ENCODE measurements around the gene ASIP. TPM values are rescaled to one million over a fixed set of nuclear protein-coding genes. Genes with fewer than 3 reads are reported as not detected.
A peak's percentile ranks its signal among the peaks of the same experiment; 100 is the strongest.
"Not testable (repeated sequence)": the region's sequence is repeated elsewhere in the genome, so short reads cannot be mapped to it uniquely, and the experiment has no call there.

ASIP gene
- total RNA-seq, 1 donor from 2014 or later: not detected

DNA sequence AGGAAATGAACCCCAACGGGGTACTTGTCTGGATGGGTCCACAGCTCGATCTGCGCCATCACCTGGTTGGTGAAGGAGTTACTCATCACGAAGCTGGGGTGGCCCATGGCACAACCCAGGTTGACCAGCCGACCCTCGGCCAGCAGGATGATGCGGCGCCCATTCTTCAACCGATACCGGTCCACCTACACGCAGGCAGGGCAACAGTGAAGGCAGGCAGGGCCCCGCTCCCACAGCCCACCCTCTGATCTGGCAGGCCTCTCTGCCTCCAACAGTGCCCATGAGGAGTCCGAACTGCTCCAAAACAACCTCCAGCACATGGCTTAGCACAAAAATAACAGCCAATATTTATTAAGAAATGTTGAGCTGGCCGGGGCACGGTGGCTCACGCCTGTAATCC is 44.2 kb downstream of the ASIP start:
- DNase-seq (ENCODE audit: low read depth, low spot score): no peak

GRCh38 chr20:34287500-34287899 is 46.3 kb downstream of the ASIP start:
- not testable (repeated sequence) for DNase-seq (ENCODE audit: low read depth, low spot score)

DNA sequence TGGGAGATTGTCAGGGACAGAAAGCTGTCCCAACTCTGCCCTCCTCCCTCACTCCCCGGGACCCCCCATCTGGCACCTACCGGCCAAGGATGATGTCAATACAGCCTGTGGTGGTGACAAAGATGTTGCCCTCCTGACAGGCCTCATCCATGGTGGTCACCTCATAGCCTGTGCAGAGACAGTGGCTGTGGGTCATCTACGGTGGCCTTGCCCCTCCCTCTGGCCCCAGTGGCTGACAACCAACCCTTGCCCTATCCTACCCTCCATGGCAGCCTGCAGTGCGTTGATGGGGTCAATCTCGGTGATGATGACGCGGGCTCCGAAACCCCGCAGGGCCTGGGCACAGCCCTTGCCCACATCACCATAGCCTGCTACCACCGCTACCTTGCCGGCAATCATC is 49.2 kb downstream of the ASIP start:
- DNase-seq (ENCODE audit: low read depth, low spot score): no peak

GRCh38 chr20:34292496-34292895 is 51.3 kb downstream of the ASIP start:
- no peak for DNase-seq (ENCODE audit: low read depth, low spot score)

DNA sequence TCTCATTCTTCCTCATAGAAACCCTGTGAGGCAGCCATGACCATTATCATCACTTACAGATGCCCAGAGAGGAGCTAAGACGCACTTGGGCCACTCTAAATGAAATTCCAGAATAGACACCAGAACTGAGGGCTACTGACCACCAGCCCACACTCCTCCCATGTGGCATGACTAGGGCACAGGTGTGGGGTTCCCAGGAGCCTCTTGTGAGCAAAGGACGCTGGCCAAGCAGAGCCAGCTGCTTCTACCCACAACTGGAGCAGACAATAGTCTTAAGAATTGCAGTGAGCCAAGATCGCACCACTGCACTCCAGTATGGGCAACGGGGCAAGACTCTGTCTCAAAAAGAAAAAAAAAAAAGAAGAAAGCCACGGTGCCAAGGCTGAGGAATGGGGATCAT is 51.9 kb downstream of the ASIP start:
- DNase-seq (ENCODE audit: low read depth, low spot score): no peak

DNA sequence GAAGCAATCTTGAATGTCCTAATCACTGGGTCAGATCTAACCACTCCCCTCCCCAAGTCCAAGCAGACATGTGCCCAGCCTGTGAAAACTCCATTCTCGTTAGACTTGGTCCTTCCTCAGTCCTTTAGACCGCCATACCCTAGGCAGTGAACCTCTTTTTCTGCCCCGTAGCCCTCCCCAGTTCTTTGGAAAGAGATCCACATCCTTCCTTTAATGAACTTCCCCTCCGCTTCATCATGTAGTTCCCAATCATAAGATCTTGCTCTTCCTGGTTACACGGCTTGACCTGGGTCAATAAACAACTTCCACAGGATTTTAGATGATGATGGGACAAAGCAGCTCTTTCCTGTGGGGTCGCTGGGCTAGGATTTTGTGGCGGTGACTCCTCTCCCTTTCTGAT is 52.4 kb downstream of the ASIP start:
- no peak for DNase-seq (ENCODE audit: low read depth, low spot score)

DNA sequence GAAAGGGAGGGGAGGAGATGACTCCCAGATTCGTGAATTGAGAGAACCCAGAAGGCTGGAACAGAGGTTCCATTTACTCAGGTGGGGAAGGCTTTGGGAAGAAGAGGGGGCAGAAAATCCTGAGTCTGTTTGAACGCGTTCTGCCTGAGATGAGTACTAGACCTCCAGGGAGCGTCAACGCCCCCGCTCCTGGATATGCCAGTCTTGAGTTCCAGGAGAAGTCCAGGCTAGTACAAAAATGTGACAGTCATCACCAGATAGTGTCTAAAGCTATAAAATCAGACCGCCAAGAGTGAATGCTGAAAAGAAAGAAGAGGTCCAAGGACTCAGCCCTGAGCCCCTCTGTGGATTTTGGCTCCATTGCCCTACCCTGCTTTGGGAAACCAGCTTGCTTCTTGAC is 53.3 kb downstream of the ASIP start:
- no peak for DNase-seq (ENCODE audit: low read depth, low spot score)

GRCh38 chr20:34295284-34295683 is 54.1 kb downstream of the ASIP start:
- no peak for DNase-seq (ENCODE audit: low read depth, low spot score)

DNA sequence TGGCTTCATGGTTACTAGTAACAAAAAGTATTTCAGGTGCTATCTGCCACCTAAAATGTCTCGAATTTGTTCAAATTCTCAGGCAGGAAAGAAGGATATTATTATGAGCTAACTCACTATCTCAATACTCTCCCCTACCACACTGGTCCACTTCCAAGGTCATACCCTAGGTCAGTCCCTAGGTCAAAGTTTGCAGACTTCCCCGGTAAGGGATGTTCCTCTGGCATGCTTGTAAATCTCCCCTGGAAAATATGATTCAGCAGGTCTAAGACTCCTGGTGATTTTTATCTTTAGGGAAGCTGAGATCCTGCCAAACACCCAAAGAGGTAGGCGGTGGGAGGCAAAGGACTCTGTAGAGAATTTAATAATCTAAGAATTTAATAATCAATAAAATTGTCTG is 55.2 kb downstream of the ASIP start:
- DNase-seq (ENCODE audit: low read depth, low spot score): no peak

DNA sequence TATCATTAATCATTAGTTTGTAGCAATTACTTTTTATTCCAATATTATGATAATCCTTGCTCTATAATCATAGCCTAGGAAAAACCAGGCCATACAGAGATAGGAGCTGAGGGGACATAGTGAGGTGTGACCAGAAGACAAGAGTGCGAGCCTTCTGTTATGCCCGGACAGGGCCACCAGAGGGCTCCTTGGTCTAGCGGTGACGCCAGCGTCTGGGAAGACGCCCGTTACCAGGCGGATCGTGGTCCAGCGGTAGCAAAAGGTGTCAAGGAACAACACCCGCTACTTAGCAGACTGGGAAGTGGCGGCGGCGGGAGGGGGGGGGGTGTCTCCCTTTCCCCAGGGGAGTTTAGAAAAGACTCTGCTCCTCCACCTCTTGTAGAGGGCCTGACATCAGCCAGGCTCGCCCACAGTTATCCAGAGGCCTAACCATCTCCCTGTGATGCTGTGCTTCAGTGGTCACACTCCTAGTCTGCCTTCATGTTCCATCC is 57.1 kb downstream of the ASIP start:
- not testable (repeated sequence) for DNase-seq (ENCODE audit: low read depth, low spot score)

DNA sequence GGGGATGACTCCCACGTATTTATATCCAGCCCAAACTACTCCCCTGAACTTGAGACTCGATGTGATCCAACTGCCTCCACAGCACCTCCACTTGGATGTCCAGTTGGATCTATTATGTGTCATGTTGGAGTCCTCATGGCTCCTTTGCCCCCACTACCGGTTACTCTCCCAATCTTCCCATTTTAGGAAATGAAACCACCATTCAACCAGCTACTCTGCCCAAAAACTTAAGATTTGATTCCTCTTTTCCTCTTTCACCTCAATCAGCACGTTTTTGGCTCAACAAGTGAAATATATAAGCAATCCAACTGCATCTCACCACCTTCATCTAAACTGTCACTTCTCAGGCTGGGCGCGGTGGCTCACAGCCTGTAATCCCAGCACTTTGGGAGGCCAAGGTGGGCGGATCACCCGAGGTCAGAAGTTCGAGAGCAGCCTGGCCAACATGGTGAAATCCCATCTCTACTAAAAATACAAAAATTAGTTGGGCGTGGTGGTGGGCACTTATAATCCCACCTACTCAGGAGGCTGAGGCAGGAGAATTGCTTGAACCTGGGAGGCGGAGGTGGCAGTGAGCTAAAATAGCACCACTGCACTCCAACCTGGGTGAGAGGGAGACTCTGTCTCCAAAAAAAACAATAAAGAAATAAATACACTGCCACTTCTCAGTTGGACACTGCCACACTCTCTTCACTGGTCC is 58.5 kb downstream of the ASIP start:
- DNase-seq (ENCODE audit: low read depth, low spot score): no peak

DNA sequence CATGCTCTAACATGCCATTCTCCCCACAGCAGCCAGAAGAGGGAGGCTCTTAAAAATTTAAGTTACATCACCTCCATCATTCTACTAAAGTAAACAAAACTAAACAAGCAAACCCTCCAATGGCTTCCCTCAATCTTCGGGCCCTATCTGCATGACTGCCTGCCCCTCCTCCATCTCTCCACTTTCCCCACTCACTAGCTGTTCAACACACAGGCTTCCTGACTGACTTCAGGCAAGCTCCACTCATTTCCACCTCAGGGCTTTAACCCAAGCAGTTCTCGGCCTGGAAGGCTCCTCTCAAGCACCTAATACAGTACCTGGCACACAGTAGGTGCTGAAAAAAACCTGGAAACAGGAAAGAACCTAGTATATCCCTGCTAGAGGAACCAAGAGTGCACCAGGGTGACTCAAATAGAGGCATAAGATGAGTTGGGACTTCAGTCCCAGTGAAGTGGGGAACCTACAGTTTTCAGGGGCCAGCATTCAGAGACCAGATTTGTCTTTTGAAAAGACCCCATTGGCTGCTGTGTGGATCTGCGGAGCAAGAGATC is 59.1 kb downstream of the ASIP start:
- DNase-seq (ENCODE audit: low read depth, low spot score): no peak

GRCh38 chr20:34300809-34301586 is 59.8 kb downstream of the ASIP start:
- no peak for DNase-seq (ENCODE audit: low read depth, low spot score)

DNA sequence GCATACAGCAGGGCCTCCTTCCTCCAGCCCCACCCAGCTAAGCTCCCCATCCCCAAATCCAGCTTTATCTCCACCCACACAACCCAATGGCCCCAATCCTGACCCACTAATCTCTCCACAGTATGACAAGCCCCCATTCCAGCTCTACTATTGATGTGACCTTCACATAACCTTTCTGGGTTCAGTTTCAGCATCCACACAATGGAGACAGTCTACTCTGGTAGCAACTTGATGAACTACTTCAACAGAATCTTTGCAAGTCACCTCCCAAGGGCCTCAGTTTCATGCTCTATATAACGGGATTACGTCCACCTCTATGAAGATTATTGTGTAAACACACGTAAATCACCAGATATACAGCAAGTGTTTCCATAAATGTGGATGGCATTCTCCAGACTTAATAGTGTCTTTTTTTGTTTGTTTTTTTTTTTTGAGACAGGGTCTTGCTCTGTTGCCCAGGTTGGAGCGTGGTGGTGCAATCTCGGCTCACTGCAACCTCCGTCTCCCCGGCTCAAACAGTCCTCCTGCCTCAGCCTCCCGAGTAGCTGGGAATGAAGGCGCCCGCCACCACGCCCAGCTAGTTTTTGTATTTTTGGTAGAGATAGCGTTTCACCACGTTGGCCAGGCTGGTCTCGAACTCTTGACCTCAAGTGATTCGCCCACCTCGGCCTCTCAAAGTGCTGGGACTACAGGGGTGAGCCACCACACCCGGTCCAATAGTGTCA is 60.5 kb downstream of the ASIP start:
- no peak for DNase-seq (ENCODE audit: low read depth, low spot score)

DNA sequence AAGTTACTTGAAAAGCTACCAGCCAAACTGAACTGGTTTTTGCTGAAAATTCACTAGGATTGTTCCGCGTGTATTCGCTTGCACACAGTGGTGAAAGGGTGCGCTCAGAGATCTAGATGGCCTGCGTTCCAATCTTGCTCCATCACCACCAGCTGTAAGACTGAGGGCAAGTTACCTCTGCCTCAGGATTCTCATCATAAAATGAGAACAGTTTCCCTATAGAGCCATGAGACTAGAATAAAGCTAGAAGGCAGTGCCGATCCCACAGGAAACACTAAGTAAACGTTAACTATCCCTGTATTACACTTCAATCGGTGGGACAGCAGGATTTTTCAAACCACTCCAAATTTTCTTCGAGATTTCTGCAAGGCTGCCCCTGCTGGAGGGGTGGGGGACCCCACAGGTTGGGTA is 61.1 kb downstream of the ASIP start:
- no peak for DNase-seq (ENCODE audit: low read depth, low spot score)

DNA sequence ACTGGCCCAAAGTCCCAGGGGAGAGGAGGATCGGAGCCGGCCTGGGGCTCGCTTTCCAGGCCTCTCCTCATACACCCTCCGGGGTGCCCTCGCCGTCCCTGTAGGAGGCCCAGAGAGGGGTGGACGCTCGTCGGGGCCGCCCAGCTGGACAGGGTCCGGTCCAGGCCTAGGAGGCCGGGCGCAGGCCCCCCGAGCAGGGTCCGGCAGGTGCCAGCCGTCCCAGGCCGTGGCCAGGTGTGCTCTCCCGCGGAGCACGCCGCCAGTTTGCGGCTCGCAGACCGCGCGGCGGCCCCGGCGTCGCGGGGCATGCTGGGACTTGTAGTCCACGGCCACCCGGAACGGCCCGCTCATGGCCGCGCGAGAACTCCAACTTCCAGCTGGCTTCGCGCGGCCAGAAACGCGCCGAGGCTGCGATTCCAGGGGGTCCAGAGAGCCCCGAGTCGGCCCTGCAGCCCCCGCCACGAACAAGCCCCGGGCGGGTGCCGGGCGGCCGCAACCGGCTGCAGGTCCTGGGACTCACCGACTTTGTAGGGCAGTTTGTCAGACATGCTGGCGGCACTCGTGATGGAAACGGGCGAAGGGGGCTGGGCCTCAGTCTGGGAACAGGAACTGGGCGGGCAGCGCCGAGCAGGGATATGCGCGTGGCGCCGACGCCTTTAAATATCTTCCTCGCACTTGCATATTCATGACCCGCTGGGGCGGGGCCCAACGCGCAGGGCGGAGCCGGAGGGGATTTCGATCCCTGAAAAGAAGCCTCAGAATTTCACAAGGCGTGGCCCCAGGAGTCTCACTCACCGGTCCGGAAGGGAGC is 61.7 kb downstream of the ASIP start, which contains the start of gene AHCY:
Gene AHCY, minus strand, starts transcription at position 633 of the 811 bp plus-strand sequence. Its CDS starts 85 bp downstream, at position 548.
- DNase-seq (ENCODE audit: low read depth, low spot score): peak; percentile 77

DNA sequence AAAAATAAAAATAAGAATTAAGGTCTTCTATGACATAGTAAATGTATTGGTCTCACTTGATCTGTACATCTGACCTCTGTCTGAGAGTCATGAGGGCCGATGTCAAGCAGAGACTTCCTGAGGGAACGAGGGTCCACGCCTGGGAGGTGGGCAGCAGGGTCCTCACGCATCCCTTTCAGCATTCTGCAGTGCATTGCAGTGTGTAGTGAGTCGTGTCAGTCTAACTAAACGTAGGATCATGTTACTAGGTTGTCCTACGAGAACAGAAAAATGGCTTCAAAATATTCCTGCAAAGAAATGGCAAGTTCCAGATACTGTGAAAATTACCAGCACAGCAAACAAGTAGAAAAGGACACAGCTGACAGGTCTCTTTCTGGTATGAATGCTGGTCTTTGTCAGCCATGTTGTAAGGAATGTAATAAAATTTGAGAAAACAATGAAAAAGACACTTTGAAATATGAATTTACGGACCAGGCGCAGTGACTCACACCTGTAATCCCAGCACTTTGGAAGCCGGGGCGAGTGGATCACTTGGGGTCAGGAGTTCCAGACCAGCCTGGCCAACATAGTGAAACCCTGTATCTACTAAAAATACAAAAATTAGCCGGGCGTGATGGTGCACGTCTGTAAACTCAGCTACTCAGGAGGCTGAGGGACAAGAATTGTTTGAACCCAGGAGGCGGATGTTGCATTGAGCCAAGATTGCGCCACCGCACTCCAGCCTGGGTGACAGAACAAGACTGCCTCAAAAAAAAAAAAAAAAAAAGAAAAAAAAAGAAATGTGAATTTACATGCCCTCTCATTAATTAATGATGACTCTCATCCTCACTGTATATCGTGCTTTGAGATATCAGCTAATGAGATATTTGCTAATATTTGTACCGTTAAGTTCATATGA is 64.4 kb downstream of the ASIP start:
- no peak for DNase-seq (ENCODE audit: low read depth, low spot score)

DNA sequence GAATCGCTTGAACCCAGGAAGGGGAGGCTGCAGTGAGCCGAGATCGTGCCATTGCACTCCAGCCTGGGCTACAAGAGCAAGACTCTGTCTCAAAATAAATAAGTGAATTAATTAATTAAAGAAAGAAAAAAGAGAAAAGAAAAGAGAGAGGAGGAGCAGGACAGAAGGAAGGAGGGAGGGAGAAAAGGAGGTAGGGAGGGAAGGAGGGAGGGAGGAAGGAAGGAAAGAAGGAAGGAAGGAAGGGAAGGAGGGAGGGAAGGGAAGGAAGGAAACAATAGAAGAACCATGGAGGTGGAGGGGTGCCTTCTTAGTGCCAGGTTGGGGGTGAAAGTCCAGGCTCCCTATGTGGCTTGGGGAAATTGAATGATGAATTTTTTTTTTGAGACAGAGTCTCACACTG is 68.5 kb downstream of the ASIP start:
- DNase-seq (ENCODE audit: low read depth, low spot score): no peak

DNA sequence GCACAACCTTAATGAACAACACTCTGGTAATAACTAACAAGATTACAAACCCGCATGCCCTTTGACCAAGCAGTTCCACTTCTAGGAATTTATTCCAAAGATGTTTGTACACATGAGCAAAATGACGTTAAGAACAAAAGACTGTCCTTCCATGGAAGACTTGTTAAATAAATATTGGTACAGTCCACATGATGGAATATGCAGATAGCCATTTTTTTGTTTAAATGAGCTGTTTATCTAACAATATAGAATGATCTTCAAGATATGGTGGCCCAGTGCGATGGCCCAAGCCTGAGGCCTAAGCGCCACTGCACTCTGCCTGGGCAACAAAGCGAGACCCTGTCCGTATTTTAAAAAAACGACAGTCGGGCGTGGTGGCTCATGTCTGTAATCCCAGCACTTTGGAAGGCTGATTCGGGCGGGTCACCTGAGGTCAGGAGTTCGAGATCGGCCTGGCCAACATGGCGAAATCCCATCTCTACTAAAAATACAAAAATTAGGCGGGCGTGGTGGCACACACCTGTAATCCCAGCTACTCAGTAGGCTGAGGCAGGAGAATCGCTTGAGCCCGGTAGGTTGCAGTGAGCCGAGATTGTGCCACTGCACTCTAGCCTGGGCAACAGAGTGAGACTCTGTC is 69.4 kb downstream of the ASIP start:
- DNase-seq (ENCODE audit: low read depth, low spot score): no peak

Data from pulmonary artery endothelial cell (primary cell).